DMS153 (cell line): ENCODE measurements around the gene FSCN2.

ENCODE experiments used
- DNase-seq: peaks from one replicate; lab custom pipeline; 2025; lab: John Stamatoyannopoulos, UW

Gene FSCN2

DNA sequence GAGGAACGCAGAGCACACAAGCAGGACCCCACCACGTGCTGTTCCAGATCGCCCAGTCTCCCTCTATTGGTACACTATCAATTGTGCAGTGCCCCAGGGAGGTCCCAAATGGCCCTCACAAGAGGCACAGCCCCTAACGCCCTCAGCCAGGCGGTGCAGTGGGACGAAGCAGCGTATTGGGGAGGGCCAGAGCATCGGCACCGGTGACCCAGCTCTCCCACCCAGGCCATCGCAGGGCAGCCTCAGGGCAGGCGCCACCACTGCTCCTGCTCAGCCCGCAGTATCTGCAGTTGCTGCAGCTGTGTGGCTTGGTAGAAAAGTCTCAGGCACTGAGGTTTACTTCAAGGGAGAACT lies 29.9 kb downstream of the FSCN2 start:
- DNase-seq = no peak

DNA sequence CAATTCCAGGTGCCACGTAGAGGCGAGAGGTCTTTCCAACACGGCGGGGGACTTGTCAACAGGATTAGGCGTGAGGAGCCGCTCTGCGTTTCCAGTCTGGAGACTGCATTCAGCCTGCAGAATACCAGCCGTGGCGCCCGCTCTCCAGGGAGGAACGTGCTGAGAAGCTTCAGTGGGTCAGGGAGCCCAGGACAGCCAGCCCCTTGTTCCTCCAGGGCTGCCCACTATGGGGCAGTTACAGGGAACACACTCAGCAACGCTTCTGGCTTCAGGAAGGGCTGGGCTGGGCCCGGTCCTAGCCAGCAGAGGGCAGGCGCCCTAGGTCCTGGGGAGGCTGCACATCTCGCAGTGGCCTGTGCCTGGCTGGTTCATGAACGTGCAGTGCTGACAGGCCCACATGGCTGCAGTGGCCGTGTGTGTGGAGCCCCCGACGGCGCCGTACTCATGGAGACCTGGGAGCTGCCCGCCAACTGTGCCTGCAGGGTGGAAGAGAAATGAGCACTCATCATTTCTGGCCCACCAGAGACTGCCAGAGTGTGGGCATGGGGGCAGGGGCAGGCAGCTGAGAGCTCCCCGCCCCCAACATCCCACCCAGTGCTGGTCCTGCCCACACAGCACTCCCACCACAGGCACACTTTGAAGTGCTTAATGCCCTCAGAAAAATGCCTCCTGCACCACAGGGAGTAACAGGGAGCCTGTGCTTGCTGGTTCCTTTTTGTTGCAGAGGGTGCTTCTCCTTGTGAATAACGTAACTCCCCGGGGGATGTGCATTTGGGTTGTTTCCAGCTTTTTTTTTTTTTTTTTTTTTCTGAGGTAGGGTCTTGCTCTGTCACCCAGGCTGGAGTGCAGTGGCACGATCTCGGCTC lies 31.0 kb downstream of the FSCN2 start:
- no peak for DNase-seq

DNA sequence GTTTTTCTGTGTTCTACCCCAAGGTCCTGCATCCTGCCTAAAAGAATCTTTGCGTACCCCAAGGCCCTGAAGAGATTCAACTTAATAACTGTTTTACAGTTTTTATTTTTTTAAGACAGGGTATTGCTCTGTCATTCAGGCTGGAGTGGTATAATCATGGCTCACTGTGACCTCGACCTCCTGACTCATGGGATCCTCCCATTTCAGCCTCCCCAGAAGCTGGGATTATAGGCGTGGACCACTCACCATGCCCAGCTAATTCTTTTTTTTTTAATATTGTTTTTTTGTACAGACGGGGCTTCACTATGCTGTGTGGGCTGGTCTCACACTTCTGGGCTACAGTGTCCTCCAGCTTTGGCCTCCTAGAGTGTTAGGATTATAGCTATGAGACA lies 33.3 kb downstream of the FSCN2 start:
- DNase-seq = no peak

DNA sequence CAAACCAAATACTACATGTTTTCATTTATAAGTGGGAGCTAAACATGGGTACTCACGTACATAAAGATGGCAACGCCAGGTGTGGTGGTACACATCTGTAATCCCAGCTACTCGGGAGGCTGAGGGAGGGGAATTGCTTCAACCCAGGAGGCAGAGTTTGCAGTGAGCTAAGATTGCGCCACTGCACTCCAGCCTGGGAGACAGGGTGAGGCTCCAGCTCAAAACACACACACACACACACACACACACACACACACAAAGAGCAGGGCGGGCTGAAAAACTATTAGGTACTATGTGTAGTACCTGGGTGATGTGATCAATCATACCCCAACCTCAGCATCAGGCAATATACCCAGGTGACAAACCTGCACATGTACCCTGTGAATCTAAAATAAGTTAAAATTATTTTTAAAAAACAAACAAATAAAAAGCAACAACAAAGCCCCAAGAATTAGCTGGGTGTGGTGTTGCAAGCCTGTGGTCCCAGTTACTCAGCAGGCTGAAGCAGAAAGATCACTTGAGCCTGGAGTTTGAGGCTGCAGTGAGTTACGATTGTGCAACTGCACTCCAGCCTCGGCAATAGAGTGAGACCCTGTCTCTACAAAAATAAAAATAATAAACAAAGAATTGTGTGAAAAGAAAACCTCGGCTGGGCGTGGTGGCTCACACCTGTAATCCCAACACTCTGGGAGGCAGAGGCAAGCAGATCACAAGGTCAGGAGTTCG lies 35.8 kb downstream of the FSCN2 start:
- DNase-seq = no peak

DNA sequence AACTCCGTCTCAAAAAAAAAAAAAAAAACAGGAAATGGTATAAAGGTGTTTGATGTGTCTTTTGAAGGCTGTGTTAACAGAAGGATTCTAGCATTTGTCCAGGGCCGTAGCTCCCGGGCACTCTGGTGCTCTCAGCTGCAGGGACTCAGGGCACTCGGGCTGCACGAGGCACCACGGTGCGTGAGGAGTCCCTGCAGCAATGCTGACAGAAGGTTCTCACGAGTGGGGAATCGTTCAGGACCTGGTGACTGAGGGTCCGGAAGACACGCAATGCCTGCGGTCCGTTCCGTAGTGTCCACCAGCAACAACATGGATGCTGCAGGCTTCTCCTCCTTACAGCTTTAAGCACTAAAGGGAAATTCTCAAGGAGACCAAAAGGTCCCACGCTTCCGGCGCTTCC lies 36.6 kb downstream of the FSCN2 start:
- no peak for DNase-seq

DNA sequence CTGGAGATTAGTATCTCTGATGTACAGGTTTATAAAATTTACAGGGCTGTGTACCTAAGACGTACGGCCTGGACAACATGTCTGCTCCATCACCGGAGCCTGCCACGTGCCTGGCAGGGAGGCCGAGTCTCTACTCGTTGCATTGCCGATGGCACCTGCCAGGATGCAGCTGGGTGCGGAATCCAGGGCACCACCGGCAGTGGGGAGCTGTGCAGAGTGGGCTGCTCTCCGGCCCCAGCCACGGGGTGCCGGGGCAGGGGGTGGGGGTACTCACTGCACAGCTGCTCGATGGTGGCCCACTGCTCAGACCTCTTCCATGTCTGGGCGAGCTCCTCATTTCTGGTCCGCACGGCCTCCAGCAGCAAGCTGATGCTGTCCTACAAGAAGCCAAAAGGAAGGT lies 37.1 kb downstream of the FSCN2 start:
- DNase-seq = no peak

DNA sequence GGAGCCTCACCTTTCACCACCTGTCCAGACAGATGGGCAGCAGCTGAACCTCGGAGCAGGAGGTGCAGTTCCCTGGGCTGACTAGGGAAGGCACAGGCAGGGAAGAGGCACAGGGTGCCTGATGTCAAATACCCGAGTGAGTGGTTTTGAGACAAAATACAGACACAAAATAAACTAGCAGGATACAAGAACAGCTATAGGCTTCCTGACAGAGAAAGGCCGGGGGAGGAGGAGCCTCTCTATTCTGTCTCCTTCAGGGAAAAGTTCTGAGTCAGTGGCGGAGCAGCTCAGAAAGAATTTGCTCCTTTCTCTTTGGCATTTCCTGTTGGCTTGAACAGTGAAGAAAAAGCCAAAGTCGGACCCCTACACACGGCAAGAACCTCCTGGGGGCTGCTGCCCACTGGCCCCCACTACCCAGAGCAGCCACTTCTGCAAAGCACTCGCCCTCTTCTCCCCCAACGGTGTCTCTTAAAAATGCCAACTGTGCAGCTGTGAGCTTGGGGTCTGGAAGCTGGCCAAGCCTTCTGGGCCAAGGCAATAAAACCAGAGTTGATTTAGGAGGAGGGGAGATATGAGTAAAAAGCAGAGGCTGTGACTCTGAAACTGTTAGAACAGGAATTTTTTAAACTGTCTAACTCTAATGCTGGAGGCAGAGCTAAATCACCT lies 38.4 kb downstream of the FSCN2 start:
- peak; percentile 50 for DNase-seq

DNA sequence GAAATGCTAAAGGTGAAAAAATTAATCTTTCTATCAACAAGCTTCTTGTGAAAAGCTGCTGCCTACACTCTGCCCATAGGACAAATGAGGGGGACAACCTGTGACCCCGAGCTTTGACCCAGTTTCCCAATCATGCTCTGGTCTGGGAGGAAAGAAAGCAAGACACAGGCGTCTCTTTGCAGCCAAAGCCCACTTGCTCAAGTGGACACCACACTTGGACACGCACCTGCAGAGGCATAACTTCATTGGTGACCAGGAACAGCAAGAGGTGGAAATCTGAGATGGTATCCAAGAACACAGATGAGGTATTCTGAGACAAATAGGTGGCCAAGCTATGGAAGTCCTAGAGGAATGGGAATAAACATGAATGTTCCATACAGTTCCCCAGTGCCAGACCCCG lies 39.0 kb downstream of the FSCN2 start:
- DNase-seq = no peak

DNA sequence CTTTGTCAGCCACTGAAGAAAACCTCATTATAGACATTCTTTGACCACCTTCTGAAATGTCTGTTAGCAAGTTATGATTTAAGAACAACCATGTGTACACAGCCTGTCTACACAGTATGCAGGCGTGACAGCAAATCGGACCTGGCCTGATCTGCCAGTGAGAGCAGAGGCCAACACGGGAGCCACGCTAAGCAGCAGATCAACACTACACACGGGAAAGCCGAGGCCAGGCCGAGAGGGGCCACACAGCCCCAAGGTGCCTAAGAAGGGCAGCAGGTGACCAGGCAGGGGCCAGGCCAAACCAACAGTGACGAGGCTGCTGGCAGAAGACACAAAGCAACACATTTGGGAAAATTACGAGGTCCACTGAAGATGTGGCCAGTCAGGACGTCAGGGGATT lies 40.2 kb downstream of the FSCN2 start:
- no peak for DNase-seq

DNA sequence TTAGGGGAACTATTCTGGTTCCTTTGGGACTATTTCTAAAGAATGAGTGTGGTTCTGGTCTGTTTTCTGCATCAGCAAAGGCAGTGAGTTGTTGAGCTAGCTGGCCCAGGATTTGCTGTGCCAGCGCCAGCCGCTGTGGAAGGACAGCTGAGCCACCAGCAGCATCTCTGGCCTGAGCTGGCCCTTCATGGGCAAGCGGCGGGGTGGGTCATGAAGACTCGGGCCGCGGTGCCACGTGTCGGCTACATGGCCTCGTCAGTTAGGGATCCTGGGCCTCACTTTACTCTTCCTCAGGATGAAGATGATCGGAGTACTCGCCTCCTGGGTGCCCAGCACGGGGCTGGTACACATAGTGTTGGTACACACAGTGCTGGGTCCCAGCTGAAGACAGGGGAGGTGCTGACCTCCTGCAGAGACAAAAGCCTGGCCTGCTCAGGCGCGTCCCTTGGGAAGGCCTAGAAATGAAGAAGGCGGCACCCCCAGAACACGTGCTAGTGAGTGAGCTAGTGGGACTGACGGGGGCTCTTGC lies 41.9 kb downstream of the FSCN2 start:
- DNase-seq = no peak

DNA sequence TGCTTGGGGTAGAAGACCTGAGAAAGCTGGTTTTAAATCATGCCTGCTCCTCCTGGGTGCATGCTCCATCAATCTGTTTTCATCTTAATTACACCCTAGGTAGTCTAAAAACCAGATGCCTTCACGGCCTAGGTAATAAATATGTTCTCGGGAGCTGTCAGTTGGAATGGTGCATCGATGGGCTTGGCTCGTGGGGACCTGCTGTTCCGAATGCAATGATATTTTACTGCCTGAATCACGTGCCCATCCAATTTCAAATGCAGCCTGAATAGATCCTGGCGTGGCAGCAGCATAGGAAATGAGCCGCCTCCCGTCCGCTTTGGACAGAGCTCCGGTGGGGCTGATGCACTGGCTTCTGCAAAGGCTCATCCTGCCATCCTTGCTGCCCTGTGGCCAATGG lies 42.8 kb downstream of the FSCN2 start:
- no peak for DNase-seq

DNA sequence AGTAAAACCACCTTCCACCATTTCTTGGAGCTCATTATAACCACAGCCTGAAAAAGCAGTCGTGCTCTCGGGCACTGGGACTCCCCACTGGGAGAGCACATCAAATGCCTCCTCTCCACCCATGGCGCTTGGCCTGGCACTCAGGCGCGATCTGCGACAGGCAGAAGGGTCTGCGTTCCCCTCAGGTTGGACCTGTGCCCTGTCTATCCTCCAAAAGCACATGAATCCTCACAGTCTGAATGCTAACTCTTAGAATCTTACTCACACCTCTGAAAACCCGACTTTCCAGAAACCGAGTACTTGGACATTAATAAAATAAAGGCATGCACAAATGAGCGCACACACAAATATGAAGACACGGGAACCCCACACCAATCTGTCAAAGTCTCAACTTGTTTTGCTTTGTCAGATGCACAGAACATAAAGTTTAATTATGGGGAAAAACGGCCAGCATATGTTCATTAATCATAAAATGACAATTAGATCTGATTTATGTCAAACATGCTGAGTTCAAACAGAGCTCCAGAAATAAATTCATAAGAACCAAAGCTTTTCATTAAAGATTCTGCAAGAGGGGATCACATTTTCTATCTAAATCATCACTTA lies 44.5 kb downstream of the FSCN2 start:
- no peak for DNase-seq

DNA sequence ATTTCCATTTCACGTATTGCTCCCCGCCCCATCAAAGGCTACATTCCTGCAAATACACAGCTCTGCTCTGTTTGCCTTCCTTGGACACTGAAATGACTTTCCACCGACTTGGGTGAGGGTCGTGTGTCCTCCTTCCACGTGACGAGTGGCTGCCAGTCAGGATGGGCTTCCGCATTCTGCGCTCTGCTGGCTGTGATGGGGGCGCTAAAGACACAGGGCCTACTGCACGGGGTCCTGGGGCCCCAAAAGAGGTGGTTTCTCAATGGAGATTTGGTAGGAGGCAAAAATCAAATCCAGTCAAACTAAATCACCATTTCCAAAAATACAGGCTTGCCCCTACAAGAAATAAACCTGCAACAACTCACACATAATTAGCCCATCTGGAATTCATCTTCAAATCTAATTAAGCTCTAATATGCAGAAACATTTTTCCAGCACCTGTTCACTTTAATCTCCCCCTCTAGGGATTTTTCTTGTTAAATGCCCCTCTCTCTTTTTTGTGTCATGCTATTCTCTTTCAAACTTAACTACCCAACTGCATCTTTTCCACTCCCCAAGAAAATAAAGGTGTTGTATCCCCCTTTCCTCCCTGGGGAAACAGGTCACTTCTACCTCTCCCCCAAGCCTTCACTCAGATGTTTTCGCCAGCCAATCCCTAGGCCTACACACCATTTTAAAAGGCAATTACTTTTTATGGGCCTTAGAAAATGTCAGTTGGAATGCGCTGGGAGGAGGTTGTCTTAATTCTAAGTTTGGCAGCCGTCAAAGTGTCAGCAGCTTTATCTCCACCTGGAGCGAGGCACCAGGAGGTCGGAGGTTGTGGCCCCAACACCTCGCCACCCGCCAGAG lies 45.8 kb downstream of the FSCN2 start:
- no peak for DNase-seq

DNA sequence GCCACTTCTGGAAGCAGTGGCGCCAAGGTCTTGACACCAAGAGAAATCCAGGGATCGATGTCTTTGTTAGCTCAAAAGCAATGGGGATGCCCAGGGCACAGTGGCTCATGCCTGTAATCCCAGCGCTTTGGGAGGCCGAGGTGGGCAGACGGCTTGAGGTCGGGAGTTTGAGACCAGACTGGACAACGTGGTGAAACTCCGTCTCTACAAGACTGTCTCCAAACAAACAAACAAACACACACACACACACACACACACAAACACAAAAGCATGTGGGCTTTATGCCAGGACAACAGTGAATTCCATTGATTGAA lies 46.4 kb downstream of the FSCN2 start:
- no peak for DNase-seq

DNA sequence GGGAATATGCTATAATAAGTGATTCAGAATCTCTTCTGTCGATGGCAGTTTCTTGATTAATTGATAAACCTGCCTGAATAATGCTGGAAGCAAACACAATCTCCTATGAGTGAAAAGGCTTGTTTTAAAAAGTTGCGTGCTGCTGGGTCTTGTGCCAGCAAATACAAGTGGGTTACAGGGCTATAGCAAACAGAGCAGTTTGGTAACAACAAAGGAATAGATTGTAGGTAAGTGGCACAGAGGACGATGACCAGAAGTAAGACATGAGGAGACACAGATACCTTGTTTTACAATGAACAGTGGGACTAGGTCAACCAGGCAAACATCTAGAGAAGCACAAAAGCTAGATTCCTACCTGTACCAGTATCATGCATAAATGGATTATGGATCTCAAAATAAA lies 47.7 kb downstream of the FSCN2 start:
- DNase-seq = no peak

DNA sequence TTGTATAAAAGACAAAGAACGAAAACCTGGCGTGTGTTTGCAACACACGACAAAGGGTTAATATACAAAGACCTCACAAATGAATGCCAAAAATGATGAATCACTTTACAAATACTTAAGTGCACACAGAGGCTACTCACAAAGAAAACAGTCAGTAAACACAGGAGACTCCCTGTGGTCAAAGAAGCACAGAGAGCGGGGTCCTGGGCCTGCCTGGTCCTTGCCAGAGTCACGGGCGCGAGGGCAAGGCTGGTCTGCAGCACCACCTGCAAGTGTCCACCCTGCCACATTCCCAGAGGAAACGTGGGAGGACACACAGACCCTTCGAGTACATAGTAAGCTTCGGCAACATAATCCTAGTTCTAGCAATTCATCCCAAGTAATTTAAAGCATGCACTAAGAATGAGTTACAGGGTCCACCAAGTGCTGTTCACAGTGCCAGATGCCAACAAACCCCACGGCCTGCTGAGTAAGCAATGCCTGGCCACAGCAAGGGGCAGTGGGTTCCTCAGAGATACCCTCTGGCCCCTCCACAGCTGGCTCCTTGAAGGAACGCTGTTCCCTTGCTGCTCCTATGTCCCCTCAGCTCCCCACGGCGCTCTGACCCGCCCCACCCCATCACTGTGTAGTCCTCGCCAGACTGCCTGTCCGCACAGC lies 48.6 kb downstream of the FSCN2 start:
- no peak for DNase-seq

DNA sequence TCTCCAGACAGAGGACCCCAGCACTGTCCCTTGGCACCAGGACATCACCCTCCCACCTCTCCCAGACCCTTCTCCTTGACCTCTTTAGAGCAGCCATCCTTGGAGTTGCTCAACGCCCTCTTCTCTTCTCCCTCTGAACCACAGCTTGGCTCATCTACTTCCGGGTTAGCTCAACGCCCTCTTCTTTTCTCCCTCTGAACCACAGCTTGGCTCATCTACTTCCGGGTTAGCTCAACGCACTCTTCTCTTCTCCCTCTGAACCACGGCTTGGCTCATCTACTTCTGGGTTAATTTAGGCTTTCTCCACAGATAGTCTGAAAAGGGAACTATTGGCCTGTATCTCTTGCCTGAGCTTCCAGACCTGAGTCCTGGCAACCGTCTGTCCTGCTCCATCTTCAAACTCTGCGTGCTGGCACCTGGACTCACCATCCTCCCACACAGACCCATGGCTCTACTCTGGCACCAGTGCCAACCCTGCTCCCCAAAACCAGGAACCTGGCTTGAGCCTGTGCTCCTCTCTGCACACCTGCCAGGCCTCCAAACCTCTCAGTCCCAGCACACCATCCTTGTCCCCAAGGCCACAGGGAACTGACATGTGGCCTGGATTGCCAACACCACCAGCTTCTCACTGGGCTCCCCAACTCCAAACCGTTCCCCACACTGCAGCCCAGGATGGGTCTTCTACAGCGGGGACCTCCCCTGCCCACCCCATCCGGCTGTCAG lies 49.3 kb downstream of the FSCN2 start:
- no peak for DNase-seq

DNA sequence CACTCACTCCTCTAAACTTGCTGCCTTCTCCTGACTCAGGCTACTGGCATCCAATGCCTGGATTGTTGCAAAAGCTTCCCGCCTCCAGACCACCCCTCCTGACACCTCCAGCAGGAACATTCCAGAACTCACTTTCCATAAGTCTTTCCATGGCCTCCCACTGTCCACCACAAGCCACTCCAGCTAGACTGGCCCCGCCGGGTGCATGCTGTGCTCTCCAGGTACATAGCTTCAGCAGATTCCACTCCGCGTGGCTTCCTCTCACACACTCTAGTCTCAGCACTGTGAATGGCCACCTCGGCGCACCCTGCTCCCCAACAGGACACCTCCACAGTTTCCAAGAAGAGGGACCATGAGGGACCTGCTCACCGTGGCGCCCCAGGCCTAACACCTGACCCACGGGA lies 49.9 kb downstream of the FSCN2 start:
- no peak for DNase-seq

DNA sequence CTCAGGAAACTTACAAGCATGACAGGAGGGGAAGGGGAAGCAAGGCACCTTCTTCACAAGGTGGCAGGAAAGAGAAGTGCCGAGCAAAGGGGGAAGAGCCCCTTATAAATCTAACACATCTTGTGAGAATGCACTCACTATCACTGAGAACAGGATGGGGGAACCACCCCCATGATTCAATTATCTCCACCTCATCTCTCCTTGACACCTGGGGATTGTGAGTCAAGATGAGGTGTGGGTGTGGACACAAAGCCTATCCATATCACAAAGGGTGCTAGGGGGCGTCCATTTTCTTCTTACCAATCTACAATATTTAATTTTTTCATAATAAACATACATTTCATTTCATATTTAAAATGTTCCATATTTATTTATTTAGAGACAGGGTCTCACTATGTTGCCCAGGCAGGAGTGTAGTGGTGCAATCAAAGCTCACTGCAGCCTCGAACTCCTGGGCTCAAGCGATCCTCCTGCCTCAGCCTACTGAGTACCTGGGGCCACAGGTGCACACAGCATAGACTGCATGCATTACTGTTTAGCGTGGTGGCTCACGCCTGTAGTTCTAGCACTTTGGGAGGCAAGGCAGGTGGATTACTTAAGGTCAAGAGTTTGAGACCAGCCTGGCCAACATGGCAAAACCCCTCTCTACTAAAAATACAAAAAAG lies 50.5 kb downstream of the FSCN2 start:
- DNase-seq = no peak

DNA sequence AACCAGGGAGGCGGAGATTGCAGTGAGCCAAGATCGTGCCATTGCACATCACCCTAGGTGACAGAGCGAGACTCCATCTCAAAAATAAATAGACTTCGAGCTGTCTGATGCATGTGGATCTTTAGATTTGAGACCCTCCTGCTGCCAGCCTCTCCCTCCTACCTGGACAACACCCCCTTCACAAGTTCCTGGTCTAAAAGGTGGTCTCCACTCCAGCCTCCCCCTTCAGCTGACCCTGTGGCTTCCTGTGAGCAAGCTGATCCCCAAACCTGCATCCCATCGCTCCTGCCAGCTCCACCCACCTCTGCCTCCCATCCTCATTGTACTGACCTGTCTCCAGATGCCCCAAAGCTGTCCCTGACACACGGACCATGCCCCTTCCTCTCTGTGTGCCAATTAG lies 51.1 kb downstream of the FSCN2 start:
- no peak for DNase-seq
